ENCODE data around the gene CATSPERB.

The CATSPERB gene

DNA sequence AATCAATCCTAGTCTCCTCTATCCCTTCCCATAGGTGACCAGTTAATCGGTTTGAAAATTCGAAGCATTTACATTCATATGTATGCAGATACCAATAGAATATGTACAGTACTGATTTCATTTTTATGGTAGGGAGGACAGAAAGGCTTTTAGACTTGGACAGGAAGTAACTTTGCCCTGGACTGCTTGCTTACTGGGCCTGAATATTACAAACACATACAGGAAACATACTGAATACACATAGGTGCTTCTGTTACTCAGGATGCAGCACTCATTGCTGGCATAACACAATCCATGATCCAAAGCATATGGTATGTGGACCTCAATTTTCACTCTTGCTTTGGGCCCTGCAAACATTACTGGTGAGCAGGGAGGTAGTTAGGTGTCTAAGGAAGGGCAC is 71.1 kb downstream of the CATSPERB start:
- H2BK15ac ChIP-seq (replicated peaks; ENCODE audit: low read depth): no peak overlapping the region
- no peaks in the 10 kb centered on the region for H3K36me3 ChIP-seq (ENCODE audit: control insufficient read depth, insufficient read depth, low read length)
- H3K18ac ChIP-seq (ENCODE audit: low read length): no peak overlapping the region
- WGBS (ENCODE audit: extremely low coverage, insufficient coverage, low lambda C conversion rate): no CpG with 5 or more reads among the region's 2 CpGs
- no peak overlapping the region for H3K4me3 ChIP-seq (ENCODE audit: low read length)
- no peaks in the 10 kb centered on the region for H3K79me2 ChIP-seq (ENCODE audit: control insufficient read depth, insufficient read depth, low read length)
- no peak overlapping the region for H3K4ac ChIP-seq (ENCODE audit: low read depth, low read length)
- no peak overlapping the region for H3K23ac ChIP-seq (ENCODE audit: low read length)
- H3K56ac ChIP-seq (ENCODE audit: low read length): no peak overlapping the region
- H2BK120ac ChIP-seq (ENCODE audit: low read depth, low read length): no peak overlapping the region
- no peak overlapping the region for H2AK5ac ChIP-seq (ENCODE audit: low read length)
- no peaks in the 10 kb centered on the region for H3K4me1 ChIP-seq (ENCODE audit: control insufficient read depth, low read depth, low read length)
- no peak overlapping the region for H2BK5ac ChIP-seq (ENCODE audit: low read length)
- H3K4me2 ChIP-seq (ENCODE audit: low read length): no peak overlapping the region
- H4K5ac ChIP-seq (ENCODE audit: low read length): no peak overlapping the region
- no peaks in the 10 kb centered on the region for H3K79me1 ChIP-seq (ENCODE audit: low read length)
- no peak for DNase-seq
- no peak overlapping the region for H3K27ac ChIP-seq (ENCODE audit: low read depth, low read length)
- H3K27me3 ChIP-seq (ENCODE audit: insufficient read depth, low read length, poor library complexity): no peaks in the 10 kb centered on the region
- H4K8ac ChIP-seq (ENCODE audit: low read depth, low read length): no peak overlapping the region
- H3K9ac ChIP-seq (ENCODE audit: low read length): no peak overlapping the region

DNA sequence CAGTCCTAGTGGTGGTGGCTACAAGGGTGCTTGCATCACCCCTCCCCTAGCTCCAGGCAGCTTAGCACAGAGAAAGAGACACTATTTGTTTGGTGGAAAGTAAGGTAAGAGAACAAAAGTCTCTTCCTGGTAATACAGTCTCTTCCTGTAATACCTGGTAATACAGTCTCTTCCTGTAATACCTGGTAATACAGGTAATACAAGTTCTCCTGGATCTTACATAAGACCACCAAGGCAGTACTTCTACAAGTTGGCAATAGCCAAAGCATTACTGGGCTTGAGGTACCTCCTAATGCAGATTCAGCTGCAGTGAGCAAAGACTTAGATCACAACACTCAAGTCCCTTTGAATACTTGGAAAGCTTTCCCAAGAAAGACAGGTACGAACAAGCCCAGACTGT is 77.0 kb downstream of the CATSPERB start:
- Histone ChIP-seq H3K4me3 (ENCODE audit: low read length) (no peak overlapping the region), H3K27ac (ENCODE audit: low read depth, low read length) (no peak overlapping the region), H3K27me3 (ENCODE audit: insufficient read depth, low read length, poor library complexity) (no peaks in the 10 kb centered on the region), H3K4me1 (ENCODE audit: control insufficient read depth, low read depth, low read length) (no peaks in the 10 kb centered on the region), H2BK15ac (replicated peaks; ENCODE audit: low read depth) (no peak overlapping the region), H3K36me3 (ENCODE audit: control insufficient read depth, insufficient read depth, low read length) (no peaks in the 10 kb centered on the region), H4K5ac (ENCODE audit: low read length) (no peak overlapping the region), H2BK120ac (ENCODE audit: low read depth, low read length) (no peak overlapping the region), H3K9ac (ENCODE audit: low read length) (no peak overlapping the region), H2BK5ac (ENCODE audit: low read length) (no peak overlapping the region), H3K79me1 (ENCODE audit: low read length) (no peaks in the 10 kb centered on the region), H3K79me2 (ENCODE audit: control insufficient read depth, insufficient read depth, low read length) (no peaks in the 10 kb centered on the region), H3K18ac (ENCODE audit: low read length) (no peak overlapping the region), H2AK5ac (ENCODE audit: low read length) (no peak overlapping the region), H3K23ac (ENCODE audit: low read length) (no peak overlapping the region), H4K8ac (ENCODE audit: low read depth, low read length) (no peak overlapping the region), H3K4me2 (ENCODE audit: low read length) (no peak overlapping the region), H3K56ac (ENCODE audit: low read length) (no peak overlapping the region), H3K4ac (ENCODE audit: low read depth, low read length) (no peak overlapping the region)
- WGBS (ENCODE audit: extremely low coverage, insufficient coverage, low lambda C conversion rate): no CpG with 5 or more reads among the region's 1 CpG
- no peak for DNase-seq

DNA sequence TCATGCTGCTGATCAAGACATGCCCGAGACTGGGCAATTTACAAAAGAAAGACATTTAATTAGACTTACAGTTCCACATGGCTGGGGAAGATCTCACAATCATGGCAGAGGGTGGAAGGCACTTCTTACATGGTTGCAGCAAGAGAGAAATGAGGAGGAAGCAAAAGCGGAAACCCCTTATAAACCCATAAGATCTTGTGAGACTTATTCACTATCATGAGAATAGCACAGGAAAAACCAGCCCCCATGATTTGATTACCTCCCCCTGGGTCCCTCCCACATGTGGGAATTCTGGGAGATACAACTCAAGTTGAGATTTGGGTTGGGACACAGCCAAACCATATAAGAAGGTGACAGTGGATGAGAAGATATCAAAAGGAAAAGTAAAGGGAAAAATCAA is 78.4 kb downstream of the CATSPERB start:
- Histone ChIP-seq H3K4me2 (ENCODE audit: low read length) (no peak overlapping the region), H3K4me1 (ENCODE audit: control insufficient read depth, low read depth, low read length) (no peaks in the 10 kb centered on the region), H3K79me2 (ENCODE audit: control insufficient read depth, insufficient read depth, low read length) (no peaks in the 10 kb centered on the region), H3K79me1 (ENCODE audit: low read length) (no peaks in the 10 kb centered on the region), H3K4me3 (ENCODE audit: low read length) (no peak overlapping the region), H2BK15ac (replicated peaks; ENCODE audit: low read depth) (no peak overlapping the region), H3K27me3 (ENCODE audit: insufficient read depth, low read length, poor library complexity) (no peaks in the 10 kb centered on the region), H3K18ac (ENCODE audit: low read length) (no peak overlapping the region), H3K36me3 (ENCODE audit: control insufficient read depth, insufficient read depth, low read length) (no peaks in the 10 kb centered on the region), H2BK120ac (ENCODE audit: low read depth, low read length) (no peak overlapping the region), H3K9ac (ENCODE audit: low read length) (no peak overlapping the region), H4K5ac (ENCODE audit: low read length) (no peak overlapping the region), H4K8ac (ENCODE audit: low read depth, low read length) (no peak overlapping the region), H2AK5ac (ENCODE audit: low read length) (no peak overlapping the region), H3K23ac (ENCODE audit: low read length) (no peak overlapping the region), H3K56ac (ENCODE audit: low read length) (no peak overlapping the region), H3K27ac (ENCODE audit: low read depth, low read length) (no peak overlapping the region), H3K4ac (ENCODE audit: low read depth, low read length) (no peak overlapping the region), H2BK5ac (ENCODE audit: low read length) (no peak overlapping the region)
- DNase-seq: no peak
- no CpG with 5 or more reads among the region's 2 CpGs for WGBS (ENCODE audit: extremely low coverage, insufficient coverage, low lambda C conversion rate)

DNA sequence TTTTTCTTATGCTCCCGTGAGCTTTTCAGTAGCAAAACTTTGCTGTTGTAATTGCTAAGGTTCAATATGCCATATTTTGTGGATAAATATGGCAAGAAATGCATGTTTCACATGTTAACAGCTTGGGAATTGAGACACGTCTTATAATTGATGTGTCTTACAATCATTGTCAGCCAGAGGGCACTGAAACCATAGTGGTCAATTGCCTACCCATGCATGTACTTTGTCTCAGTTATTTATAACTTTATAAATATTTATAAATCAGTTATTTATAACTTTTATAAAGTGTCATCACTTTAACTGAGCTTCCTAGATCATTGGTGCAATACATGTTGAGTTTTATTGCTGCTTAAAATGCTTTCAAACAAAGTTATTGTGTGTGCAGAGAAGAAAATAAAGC is 82.0 kb downstream of the CATSPERB start:
- Histone ChIP-seq H3K18ac (ENCODE audit: low read length) (no peak overlapping the region), H3K79me2 (ENCODE audit: control insufficient read depth, insufficient read depth, low read length) (no peaks in the 10 kb centered on the region)

DNA sequence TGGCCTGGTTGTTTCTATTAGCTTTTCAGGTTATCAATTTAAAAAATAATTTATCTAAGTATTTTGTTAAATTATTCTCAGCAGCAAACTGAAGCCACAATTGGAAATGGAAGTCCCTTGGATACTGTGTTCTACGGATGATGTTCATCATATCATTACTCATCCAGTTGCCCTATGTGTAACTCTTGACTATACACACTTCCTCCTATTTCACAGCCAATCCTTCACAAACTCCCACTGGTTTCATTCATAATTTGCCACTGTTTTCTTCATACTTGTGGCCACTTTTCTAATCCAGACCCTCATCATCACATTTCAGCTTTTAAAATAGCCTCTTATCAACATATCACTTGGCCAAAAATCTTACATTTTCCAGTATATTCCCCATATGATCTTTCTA is 84.0 kb downstream of the CATSPERB start:
- no peak overlapping the region for H3K4me3 ChIP-seq (ENCODE audit: low read length)
- no peak overlapping the region for H3K56ac ChIP-seq (ENCODE audit: low read length)
- no peak overlapping the region for H3K4ac ChIP-seq (ENCODE audit: low read depth, low read length)
- H2BK15ac ChIP-seq (replicated peaks; ENCODE audit: low read depth): no peak overlapping the region
- no peak overlapping the region for H4K8ac ChIP-seq (ENCODE audit: low read depth, low read length)
- no peak overlapping the region for H3K23ac ChIP-seq (ENCODE audit: low read length)
- no peaks in the 10 kb centered on the region for H3K79me1 ChIP-seq (ENCODE audit: low read length)
- no peak overlapping the region for H3K4me2 ChIP-seq (ENCODE audit: low read length)
- no peaks in the 10 kb centered on the region for H3K4me1 ChIP-seq (ENCODE audit: control insufficient read depth, low read depth, low read length)
- no peak overlapping the region for H4K5ac ChIP-seq (ENCODE audit: low read length)
- no peak for DNase-seq
- H2BK120ac ChIP-seq (ENCODE audit: low read depth, low read length): no peak overlapping the region
- no peak overlapping the region for H2BK5ac ChIP-seq (ENCODE audit: low read length)
- no peak overlapping the region for H3K9ac ChIP-seq (ENCODE audit: low read length)
- H3K27me3 ChIP-seq (ENCODE audit: insufficient read depth, low read length, poor library complexity): no peaks in the 10 kb centered on the region
- no peak overlapping the region for H2AK5ac ChIP-seq (ENCODE audit: low read length)
- no peaks in the 10 kb centered on the region for H3K36me3 ChIP-seq (ENCODE audit: control insufficient read depth, insufficient read depth, low read length)
- no peak overlapping the region for H3K18ac ChIP-seq (ENCODE audit: low read length)
- WGBS (ENCODE audit: extremely low coverage, insufficient coverage, low lambda C conversion rate): no CpG with 5 or more reads among the region's 1 CpG
- H3K27ac ChIP-seq (ENCODE audit: low read depth, low read length): no peak overlapping the region
- H3K79me2 ChIP-seq (ENCODE audit: control insufficient read depth, insufficient read depth, low read length): no peaks in the 10 kb centered on the region

More for the DNA sequence above, 82.0 kb downstream of the CATSPERB start:
- Histone ChIP-seq H3K4ac (ENCODE audit: low read depth, low read length) (no peak overlapping the region), H3K79me1 (ENCODE audit: low read length) (no peaks in the 10 kb centered on the region), H4K8ac (ENCODE audit: low read depth, low read length) (no peak overlapping the region), H2BK5ac (ENCODE audit: low read length) (no peak overlapping the region), H3K4me1 (ENCODE audit: control insufficient read depth, low read depth, low read length) (no peaks in the 10 kb centered on the region), H3K4me2 (ENCODE audit: low read length) (no peak overlapping the region), H3K36me3 (ENCODE audit: control insufficient read depth, insufficient read depth, low read length) (no peaks in the 10 kb centered on the region), H3K27ac (ENCODE audit: low read depth, low read length) (no peak overlapping the region), H3K56ac (ENCODE audit: low read length) (no peak overlapping the region), H2AK5ac (ENCODE audit: low read length) (no peak overlapping the region), H4K5ac (ENCODE audit: low read length) (no peak overlapping the region), H3K23ac (ENCODE audit: low read length) (no peak overlapping the region), H2BK120ac (ENCODE audit: low read depth, low read length) (no peak overlapping the region), H3K9ac (ENCODE audit: low read length) (no peak overlapping the region), H3K4me3 (ENCODE audit: low read length) (no peak overlapping the region), H2BK15ac (replicated peaks; ENCODE audit: low read depth) (no peak overlapping the region), H3K27me3 (ENCODE audit: insufficient read depth, low read length, poor library complexity) (no peaks in the 10 kb centered on the region)
- peak; percentile 25 for DNase-seq
- no CpG with 5 or more reads among the region's 2 CpGs for WGBS (ENCODE audit: extremely low coverage, insufficient coverage, low lambda C conversion rate)

DNA sequence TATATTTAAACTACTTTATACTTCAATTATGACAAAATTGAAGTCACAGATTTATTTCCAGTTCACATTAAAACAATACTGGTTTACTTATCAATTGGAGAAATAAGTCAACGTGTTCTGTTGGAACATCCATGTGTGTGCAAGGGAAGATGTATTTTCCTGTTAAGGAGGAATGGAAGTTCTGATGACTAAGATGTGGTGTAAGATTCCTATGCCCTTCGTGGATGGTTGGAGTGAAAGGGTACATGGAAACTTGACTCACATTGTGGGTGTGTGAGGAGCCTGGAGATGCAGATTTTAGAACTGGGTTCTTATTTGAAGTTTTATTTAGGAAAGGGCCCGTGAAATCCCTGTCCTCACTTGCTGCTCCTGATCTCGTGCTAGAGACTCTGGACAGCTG is 95.3 kb downstream of the CATSPERB start:
- H3K4me1 ChIP-seq (ENCODE audit: control insufficient read depth, low read depth, low read length): no peaks in the 10 kb centered on the region
- no peaks in the 10 kb centered on the region for H3K79me2 ChIP-seq (ENCODE audit: control insufficient read depth, insufficient read depth, low read length)
- H2BK120ac ChIP-seq (ENCODE audit: low read depth, low read length): no peak overlapping the region
- H2BK5ac ChIP-seq (ENCODE audit: low read length): no peak overlapping the region
- H3K27me3 ChIP-seq (ENCODE audit: insufficient read depth, low read length, poor library complexity): no peaks in the 10 kb centered on the region
- no peak overlapping the region for H3K4me3 ChIP-seq (ENCODE audit: low read length)
- H3K9ac ChIP-seq (ENCODE audit: low read length): no peak overlapping the region
- no peak overlapping the region for H3K4me2 ChIP-seq (ENCODE audit: low read length)
- H4K5ac ChIP-seq (ENCODE audit: low read length): no peak overlapping the region
- no peak overlapping the region for H2BK15ac ChIP-seq (replicated peaks; ENCODE audit: low read depth)
- no peak for DNase-seq
- no peak overlapping the region for H2AK5ac ChIP-seq (ENCODE audit: low read length)
- no peak overlapping the region for H3K27ac ChIP-seq (ENCODE audit: low read depth, low read length)
- no peak overlapping the region for H3K18ac ChIP-seq (ENCODE audit: low read length)
- no peaks in the 10 kb centered on the region for H3K79me1 ChIP-seq (ENCODE audit: low read length)
- no CpG with 5 or more reads among the region's 4 CpGs for WGBS (ENCODE audit: extremely low coverage, insufficient coverage, low lambda C conversion rate)
- H4K8ac ChIP-seq (ENCODE audit: low read depth, low read length): no peak overlapping the region
- no peak overlapping the region for H3K56ac ChIP-seq (ENCODE audit: low read length)
- no peak overlapping the region for H3K23ac ChIP-seq (ENCODE audit: low read length)
- H3K36me3 ChIP-seq (ENCODE audit: control insufficient read depth, insufficient read depth, low read length): no peaks in the 10 kb centered on the region
- H3K4ac ChIP-seq (ENCODE audit: low read depth, low read length): no peak overlapping the region
